ENCODE data around the gene TBC1D17. TPM values are rescaled to one million over a fixed set of nuclear protein-coding genes. Genes with fewer than 3 reads are reported as not detected.

TBC1D17 gene
- total and polyA plus RNA-seq, 10 of the 15 experiments (the other 5 are each of a cell fraction or from before 2014, with no cell fraction given): 0.42 to 20.4 (median 11.2) TPM

GRCh38 chr19:49915271-49915670, 37.8 kb downstream of the TBC1D17 start:
- ChIA-PET SMC1A (ENCODE audit: uncharacterized antibody, unreplicated experiment) (interaction anchor here (0.9 to 1.0 kb wide), 2 partner anchors 8 to 46 kb away, joined by 3 to 4 read pairs; no protein-coding TSS in a partner anchor), CTCF (no interaction called here), POLR2A (interaction anchor here (0.6 to 6.6 kb wide), 3 partner anchors 8 to 18 kb away, joined by 3 to 116 read pairs (median 3); partner anchors contain the start of genes ATF5 and IL4I1), RAD21 (ENCODE audit: unreplicated experiment) (interaction anchor here (0.6 to 1.2 kb wide), 2 partner anchors 13 to 21 kb away, joined by 3 to 5 read pairs; partner anchors contain the start of gene ATF5)
- H3K27me3 ChIP-seq (replicated peaks in 1 of 2; ENCODE audit: control insufficient read depth in 2 of 2, insufficient read depth in 2 of 2, low read length in 1 of 2): no peaks in the 10 kb centered on the region
- DNase-seq (ENCODE audit: low read depth, low spot score): no peak
- no peaks in the 10 kb centered on the region; the same call in 2 of the 3 replicates for H3K9me3 ChIP-seq (replicated peaks; ENCODE audit: control insufficient read depth, insufficient read depth, low read length)
- no TSS peak for BruUV-seq (replicated peaks)
- ATAC-seq: no peak
- H4K20me1 ChIP-seq (ENCODE audit: control insufficient read depth, insufficient read depth): no peaks in the 10 kb centered on the region; the same call in 1 of the 2 replicates
- no peak overlapping the region for H2AFZ ChIP-seq (ENCODE audit: control insufficient read depth, low read depth, low read length)
- no peak for FAIRE-seq
- H3K9ac ChIP-seq (ENCODE audit: control insufficient read depth, insufficient read depth, low read length): no peak overlapping the region
- H3K4me3 ChIP-seq: no peak overlapping the region
- peaks cover 25 to 36% of the 10 kb centered on the region in 2 experiments for H3K36me3 ChIP-seq (ENCODE audit: control insufficient read depth in 2 of 2, insufficient read depth in 2 of 2, low read length in 1 of 2)
- in situ Hi-C loops (cut with MboI): no loop called here
- TF ChIP-seq, protein P1, sequence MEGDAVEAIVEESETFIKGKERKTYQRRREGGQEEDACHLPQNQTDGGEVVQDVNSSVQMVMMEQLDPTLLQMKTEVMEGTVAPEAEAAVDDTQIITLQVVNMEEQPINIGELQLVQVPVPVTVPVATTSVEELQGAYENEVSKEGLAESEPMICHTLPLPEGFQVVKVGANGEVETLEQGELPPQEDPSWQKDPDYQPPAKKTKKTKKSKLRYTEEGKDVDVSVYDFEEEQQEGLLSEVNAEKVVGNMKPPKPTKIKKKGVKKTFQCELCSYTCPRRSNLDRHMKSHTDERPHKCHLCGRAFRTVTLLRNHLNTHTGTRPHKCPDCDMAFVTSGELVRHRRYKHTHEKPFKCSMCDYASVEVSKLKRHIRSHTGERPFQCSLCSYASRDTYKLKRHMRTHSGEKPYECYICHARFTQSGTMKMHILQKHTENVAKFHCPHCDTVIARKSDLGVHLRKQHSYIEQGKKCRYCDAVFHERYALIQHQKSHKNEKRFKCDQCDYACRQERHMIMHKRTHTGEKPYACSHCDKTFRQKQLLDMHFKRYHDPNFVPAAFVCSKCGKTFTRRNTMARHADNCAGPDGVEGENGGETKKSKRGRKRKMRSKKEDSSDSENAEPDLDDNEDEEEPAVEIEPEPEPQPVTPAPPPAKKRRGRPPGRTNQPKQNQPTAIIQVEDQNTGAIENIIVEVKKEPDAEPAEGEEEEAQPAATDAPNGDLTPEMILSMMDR (IDR thresholded peaks at IDR 0.05 in 2 of 3, conservative IDR thresholded peaks at IDR 0.05 in 1 of 3; ENCODE audit: control insufficient read depth in 2 of 3, extremely low read depth in 1 of 3, insufficient read depth in 1 of 3, low read depth in 3 of 3, low read length in 3 of 3): 0 out of 6 replicates have a peak, but pooled peaks of 2 of the 3 experiments have one; percentile 12 to 13
- TF ChIP-seq PAX8 (IDR thresholded peaks at IDR 0.05) (no peak), RELA (IDR thresholded peaks at IDR 0.05; ENCODE audit: borderline replicate concordance, partially characterized antibody) (no peak), RB1 (IDR thresholded peaks at IDR 0.05; ENCODE audit: borderline replicate concordance) (no peak), SIX5 (IDR thresholded peaks at IDR 0.05; ENCODE audit: low read depth, low read length, severe bottlenecking) (no peak)
- TF ChIP-seq, protein P2, sequence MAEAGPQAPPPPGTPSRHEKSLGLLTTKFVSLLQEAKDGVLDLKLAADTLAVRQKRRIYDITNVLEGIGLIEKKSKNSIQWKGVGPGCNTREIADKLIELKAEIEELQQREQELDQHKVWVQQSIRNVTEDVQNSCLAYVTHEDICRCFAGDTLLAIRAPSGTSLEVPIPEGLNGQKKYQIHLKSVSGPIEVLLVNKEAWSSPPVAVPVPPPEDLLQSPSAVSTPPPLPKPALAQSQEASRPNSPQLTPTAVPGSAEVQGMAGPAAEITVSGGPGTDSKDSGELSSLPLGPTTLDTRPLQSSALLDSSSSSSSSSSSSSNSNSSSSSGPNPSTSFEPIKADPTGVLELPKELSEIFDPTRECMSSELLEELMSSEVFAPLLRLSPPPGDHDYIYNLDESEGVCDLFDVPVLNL (IDR thresholded peaks at IDR 0.05; ENCODE audit: low read depth, low read length): no peak
- H3K27ac ChIP-seq (ENCODE audit: control insufficient read depth, insufficient read depth): no peak overlapping the region
- peaks cover 66% of the 10 kb centered on the region for H3K79me2 ChIP-seq (ENCODE audit: control insufficient read depth, insufficient read depth, low read length)
- no peak overlapping the region for H3K4me2 ChIP-seq (ENCODE audit: control insufficient read depth, insufficient read depth)
- intact Hi-C loops (cut with micrococcal nuclease; ENCODE audit: unreplicated experiment): no loop called here
- peaks cover 41% of the 10 kb centered on the region for H3K4me1 ChIP-seq (ENCODE audit: control insufficient read depth, insufficient read depth, low read length)
- WGBS (ENCODE audit: insufficient coverage, insufficient replicate concordance, low lambda C conversion rate, missing lambda C conversion rate): 83% methylated on average over 6 of the region's 6 CpGs
